Measurements from ENCODE around the gene ZNF578. TPM values are rescaled to one million over a fixed set of nuclear protein-coding genes. Genes with fewer than 3 reads are reported as not detected.
"Not testable (repeated sequence)": the region's sequence is repeated elsewhere in the genome, so short reads cannot be mapped to it uniquely, and the experiment has no call there.

The ZNF578 gene
- polyA plus RNA-seq, 3 donors = 0.05 TPM; not detected in 2

- Histone ChIP-seq H3K27me3 (ENCODE audit: control insufficient read depth in 2 of 2, insufficient read depth in 2 of 2, low read length in 2 of 2) (no peaks in the 10 kb centered on the region), H4K20me1 (ENCODE audit: insufficient read depth, low read length) (no peaks in the 10 kb centered on the region), H3K4me3 (replicated peaks in 1 of 3; ENCODE audit: low read depth in 2 of 3, low read length in 3 of 3) (no peak overlapping the region), H3K9me3 (replicated peaks in 1 of 2; ENCODE audit: control insufficient read depth in 1 of 2, insufficient read depth in 1 of 2, low read length in 2 of 2) (peaks cover 78 to 95% of the 10 kb centered on the region in 2 donors), H3K27ac (ENCODE audit: low read depth in 1 of 2, low read length in 2 of 2) (no peak overlapping the region), H3K4me2 (replicated peaks; ENCODE audit: extremely low read depth, low read length, poor library complexity, severe bottlenecking) (no peak overlapping the region), H2AFZ (ENCODE audit: insufficient read depth, low read depth, low read length, poor library complexity, severe bottlenecking) (no peak overlapping the region), H3K36me3 (replicated peaks in 1 of 2; ENCODE audit: control insufficient read depth in 1 of 2, insufficient read depth in 2 of 2, low read length in 2 of 2) (no peaks in the 10 kb centered on the region), H3K4me1 (ENCODE audit: control insufficient read depth in 1 of 2, insufficient read depth in 2 of 2, low read length in 2 of 2) (no peaks in the 10 kb centered on the region), H3K79me2 (ENCODE audit: insufficient read depth, low read length) (no peaks in the 10 kb centered on the region), H3K9ac (ENCODE audit: insufficient read depth, low read length, poor library complexity, severe bottlenecking) (no peak overlapping the region)
- H3K4me1 Mint-ChIP-seq = no peaks in the 10 kb centered on the region
- H3K36me3 Mint-ChIP-seq = no peaks in the 10 kb centered on the region
- no peak overlapping the region for H3K27ac Mint-ChIP-seq
- intact Hi-C loops (cut with micrococcal nuclease) = no loop called here
- 93% methylated on average over 5 of the region's 5 CpGs for WGBS (ENCODE audit: insufficient coverage)
- H3K4me3 Mint-ChIP-seq = no peak overlapping the region
- peaks cover 64 to 99% (median 93%) of the 10 kb centered on the region in 7 donors for H3K9me3 Mint-ChIP-seq
- DNase-seq = no peak
- no peak for TF ChIP-seq CTCF (IDR thresholded peaks at IDR 0.05)
- H3K27me3 Mint-ChIP-seq (ENCODE audit: low read depth in 3 of 3) = peaks cover 0 to 4% (median 0%) of the 10 kb centered on the region in 3 donors
Measured at GRCh38 chr19:52516191-52516590, 62.8 kb downstream of the ZNF578 start.

- TF ChIP-seq CTCF (IDR thresholded peaks at IDR 0.05) = no peak
- Histone ChIP-seq H3K27me3 (ENCODE audit: control insufficient read depth in 2 of 2, insufficient read depth in 2 of 2, low read length in 2 of 2) (no peaks in the 10 kb centered on the region), H3K4me2 (replicated peaks; ENCODE audit: extremely low read depth, low read length, poor library complexity, severe bottlenecking) (no peak overlapping the region), H3K9me3 (replicated peaks in 1 of 2; ENCODE audit: control insufficient read depth in 1 of 2, insufficient read depth in 1 of 2, low read length in 2 of 2) (peaks cover 90 to 94% of the 10 kb centered on the region in 2 donors), H3K36me3 (replicated peaks in 1 of 2; ENCODE audit: control insufficient read depth in 1 of 2, insufficient read depth in 2 of 2, low read length in 2 of 2) (no peaks in the 10 kb centered on the region), H3K27ac (ENCODE audit: low read depth in 1 of 2, low read length in 2 of 2) (no peak overlapping the region), H3K79me2 (ENCODE audit: insufficient read depth, low read length) (no peaks in the 10 kb centered on the region), H3K9ac (ENCODE audit: insufficient read depth, low read length, poor library complexity, severe bottlenecking) (no peak overlapping the region), H4K20me1 (ENCODE audit: insufficient read depth, low read length) (no peaks in the 10 kb centered on the region), H3K4me3 (replicated peaks in 1 of 3; ENCODE audit: low read depth in 2 of 3, low read length in 3 of 3) (no peak overlapping the region), H3K4me1 (ENCODE audit: control insufficient read depth in 1 of 2, insufficient read depth in 2 of 2, low read length in 2 of 2) (no peaks in the 10 kb centered on the region), H2AFZ (ENCODE audit: insufficient read depth, low read depth, low read length, poor library complexity, severe bottlenecking) (no peak overlapping the region)
- Mint-ChIP-seq H3K27me3 (ENCODE audit: low read depth in 3 of 3) (peaks cover 0 to 4% (median 0%) of the 10 kb centered on the region in 3 donors), H3K9me3 (peaks cover 66 to 99% (median 95%) of the 10 kb centered on the region in 7 donors), H3K27ac (no peak overlapping the region), H3K4me1 (no peaks in the 10 kb centered on the region), H3K4me3 (no peak overlapping the region), H3K36me3 (no peaks in the 10 kb centered on the region)
- WGBS (ENCODE audit: insufficient coverage) = no CpG with 5 or more reads among the region's 2 CpGs
- intact Hi-C loops (cut with micrococcal nuclease) = no loop called here
- no peak for DNase-seq
Measured at GRCh38 chr19:52518646-52519045, 65.3 kb downstream of the ZNF578 start.

GRCh38 chr19:52519175-52519574 lies 65.8 kb downstream of the ZNF578 start:
- peaks cover 68 to 99% (median 95%) of the 10 kb centered on the region in 7 donors for H3K9me3 Mint-ChIP-seq
- intact Hi-C loops (cut with micrococcal nuclease); H3K27me3 Mint-ChIP-seq (ENCODE audit: low read depth in 3 of 3); H3K4me3 ChIP-seq (replicated peaks in 1 of 3; ENCODE audit: low read depth in 2 of 3, low read length in 3 of 3); H3K4me2 ChIP-seq (replicated peaks; ENCODE audit: extremely low read depth, low read length, poor library complexity, severe bottlenecking); H2AFZ ChIP-seq (ENCODE audit: insufficient read depth, low read depth, low read length, poor library complexity, severe bottlenecking); H3K27me3 ChIP-seq (ENCODE audit: control insufficient read depth in 2 of 2, insufficient read depth in 2 of 2, low read length in 2 of 2); H3K36me3 Mint-ChIP-seq; H3K9ac ChIP-seq (ENCODE audit: insufficient read depth, low read length, poor library complexity, severe bottlenecking); H3K4me3 Mint-ChIP-seq; H3K79me2 ChIP-seq (ENCODE audit: insufficient read depth, low read length); DNase-seq; H3K4me1 ChIP-seq (ENCODE audit: control insufficient read depth in 1 of 2, insufficient read depth in 2 of 2, low read length in 2 of 2); H3K36me3 ChIP-seq (replicated peaks in 1 of 2; ENCODE audit: control insufficient read depth in 1 of 2, insufficient read depth in 2 of 2, low read length in 2 of 2); H3K4me1 Mint-ChIP-seq; H3K27ac Mint-ChIP-seq; H4K20me1 ChIP-seq (ENCODE audit: insufficient read depth, low read length); H3K27ac ChIP-seq (ENCODE audit: low read depth in 1 of 2, low read length in 2 of 2): not testable (repeated sequence)
- 60% methylated on average over 3 of the region's 7 CpGs for WGBS (ENCODE audit: insufficient coverage)
- H3K9me3 ChIP-seq (replicated peaks in 1 of 2; ENCODE audit: control insufficient read depth in 1 of 2, insufficient read depth in 1 of 2, low read length in 2 of 2) = peaks cover 92% of the 10 kb centered on the region in 2 donors

All from CD14-positive monocyte (primary cell).